OCI-LY7 (cell line): ENCODE results near the gene ZG16B. TPM values are rescaled to one million over a fixed set of nuclear protein-coding genes. Genes with fewer than 3 reads are reported as not detected.

Source experiments
- BruUV-seq: library from RNA; stranded (reverse); fragments of 400-500 nt; replicated peaks from 2 replicates; lab custom pipeline; 2021; lab: Mats Ljungman, UMichigan
- CTCF ChIA-PET: fragments of 300-600 bp; sonication (Branson Sonifier 250); formaldehyde crosslinking; loops from one replicate; lab custom pipeline; 2022; ENCODE audit warnings: antibody characterized with exemption; ENCODE audit not compliant: unreplicated experiment; lab: Charles Lee
- POLR2A ChIA-PET: fragments of 300-600 bp; sonication (Branson Sonifier 250); formaldehyde crosslinking; loops from one replicate; lab custom pipeline; 2022; ENCODE audit warnings: antibody characterized with exemption; lab: Charles Lee
- DNase-seq: peaks from one replicate; pipeline ENCODE4 v3.0.0-alpha.2; 2015; ENCODE audit warnings: low spot score
- H2AFZ ChIP-seq: fragments of 200-600 bp; sonication (generic), shearing (Covaris generic); 2 replicates; pipeline ENCODE4 v1.6.1; 2014; ENCODE audit warnings: mild to moderate bottlenecking, antibody characterized with exemption, low read length, moderate library complexity
- H3K27ac ChIP-seq: fragments of 200-600 bp; sonication (generic); 2 replicates; pipeline ENCODE4 v1.5.1; 2014; ENCODE audit warnings: mixed run types, low read depth, mild to moderate bottlenecking, moderate library complexity, low read length, inconsistent platforms; ENCODE audit not compliant: poor library complexity, severe bottlenecking
- H3K36me3 ChIP-seq: fragments of 200-600 bp; sonication (generic); 2 replicates; pipeline ENCODE4 v1.6.1; 2014; ENCODE audit warnings: mild to moderate bottlenecking, antibody characterized with exemption, low read length, moderate library complexity, mixed read lengths; ENCODE audit not compliant: insufficient read depth
- H3K4me1 ChIP-seq: fragments of 200-600 bp; sonication (generic); 2 replicates; pipeline ENCODE4 v1.5.1; 2014; ENCODE audit warnings: mild to moderate bottlenecking, low read length; ENCODE audit not compliant: insufficient read depth, poor library complexity, severe bottlenecking
- H3K4me2 ChIP-seq: fragments of 200-600 bp; sonication (generic); 2 replicates; pipeline ENCODE4 v1.6.1; 2014; ENCODE audit warnings: mild to moderate bottlenecking, low read length
- H3K4me3 ChIP-seq: fragments of 200-600 bp; sonication (generic); 2 replicates; pipeline ENCODE4 v1.5.1; 2014; ENCODE audit warnings: mild to moderate bottlenecking, low read depth, low read length; ENCODE audit not compliant: poor library complexity, severe bottlenecking
- H3K79me2 ChIP-seq: fragments of 200-600 bp; sonication (generic); 2 replicates; pipeline ENCODE4 v1.6.1; 2016; ENCODE audit warnings: low read depth, mild to moderate bottlenecking, low read length, moderate library complexity, mixed read lengths; ENCODE audit not compliant: insufficient read depth
- H3K9me2 ChIP-seq: fragments of 200-600 bp; sonication (generic); 2 replicates; pipeline ENCODE4 v1.6.1; 2016; ENCODE audit warnings: mild to moderate bottlenecking, low read length, mixed read lengths; ENCODE audit not compliant: insufficient read depth
- H3K9me3 ChIP-seq: fragments of 200-600 bp; sonication (generic); 2 replicates; pipeline ENCODE4 v1.6.1; 2014; ENCODE audit warnings: mild to moderate bottlenecking, mixed run types, low read length, mixed read lengths
- H4K20me1 ChIP-seq: fragments of 200-600 bp; sonication (generic); 2 replicates; pipeline ENCODE4 v1.6.1; 2014; ENCODE audit warnings: mild to moderate bottlenecking, antibody characterized with exemption, low read length, moderate library complexity, mixed read lengths; ENCODE audit not compliant: insufficient read depth
- EZH2phosphoT487 ChIP-seq: fragments of 200-600 bp; sonication (generic); IDR thresholded peaks from 2 replicates; pipeline ENCODE4 v1.6.1; 2018; ENCODE audit warnings: low read depth, borderline replicate concordance, mild to moderate bottlenecking, mixed run types, antibody characterized with exemption, low read length, moderate library complexity, mixed read lengths
- intact Hi-C: fragments of 100-400 bp; cut with micrococcal nuclease; formaldehyde crosslinking; loops from one replicate; pipeline ENCODE4 v1.10.0; 2022; ENCODE audit not compliant: unreplicated experiment
- total RNA-seq, 2 experiments: library from RNA; depleted of rRNA in 1 of 2; stranded (reverse); fragments of >200 nt in 1 of 2; shearing (Covaris generic) in 1 of 2; gene quantifications; 2 replicates each; pipeline ENCODE4 v1.2.3, GENCODE V29; 2014 to 2022
- TF ChIP-seq, protein P1 (sequence below): fragments of 200-600 bp; sonication (generic); conservative IDR thresholded peaks from 2 replicates; pipeline ENCODE4 v1.5.1; 2014; ENCODE audit warnings: mild to moderate bottlenecking, antibody characterized with exemption, low read length, moderate library complexity, mixed read lengths

Gene ZG16B
- total RNA-seq, 2 experiments from 2014 or later, result 2.5 to 4.0 TPM

DNA sequence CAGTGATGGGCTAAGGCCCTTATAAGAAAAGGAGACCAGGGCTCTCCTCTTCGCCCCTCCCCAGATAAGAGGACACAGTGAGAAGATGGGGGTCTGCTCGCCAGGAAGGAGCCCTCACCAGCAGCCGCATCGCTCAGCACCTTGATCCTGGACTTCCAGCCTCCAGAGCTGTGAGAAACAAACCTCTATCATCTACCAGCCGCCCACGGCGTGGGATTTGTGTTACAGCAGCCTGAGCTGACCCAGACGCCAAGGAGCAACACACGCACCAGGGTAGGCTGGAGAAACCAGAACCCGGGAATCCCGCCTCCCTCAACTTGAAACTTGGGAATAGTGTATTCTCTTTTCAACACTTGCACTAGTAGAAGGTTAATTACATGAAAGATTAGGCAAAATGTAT, 4.2 kb upstream of the ZG16B start:
- H3K9me2 ChIP-seq, result no peaks in the 10 kb centered on the region
- intact Hi-C loops, result no loop called here
- H3K36me3 ChIP-seq, result no peaks in the 10 kb centered on the region
- H3K4me1 ChIP-seq, result no peaks in the 10 kb centered on the region
- no peak overlapping the region for H3K4me3 ChIP-seq
- H3K4me2 ChIP-seq, result no peak overlapping the region
- no peak overlapping the region for H2AFZ ChIP-seq
- H3K9me3 ChIP-seq, result no peaks in the 10 kb centered on the region
- H3K79me2 ChIP-seq, result no peaks in the 10 kb centered on the region
- DNase-seq, result no peak
- ChIA-PET POLR2A (interaction anchor here (0.6 kb wide), 1 partner anchor 94 kb away, joined by 3 read pairs; no protein-coding TSS in a partner anchor), CTCF (no interaction called here)
- no peaks in the 10 kb centered on the region for H4K20me1 ChIP-seq
- no peak for TF ChIP-seq EZH2phosphoT487
- TF ChIP-seq, protein P1, sequence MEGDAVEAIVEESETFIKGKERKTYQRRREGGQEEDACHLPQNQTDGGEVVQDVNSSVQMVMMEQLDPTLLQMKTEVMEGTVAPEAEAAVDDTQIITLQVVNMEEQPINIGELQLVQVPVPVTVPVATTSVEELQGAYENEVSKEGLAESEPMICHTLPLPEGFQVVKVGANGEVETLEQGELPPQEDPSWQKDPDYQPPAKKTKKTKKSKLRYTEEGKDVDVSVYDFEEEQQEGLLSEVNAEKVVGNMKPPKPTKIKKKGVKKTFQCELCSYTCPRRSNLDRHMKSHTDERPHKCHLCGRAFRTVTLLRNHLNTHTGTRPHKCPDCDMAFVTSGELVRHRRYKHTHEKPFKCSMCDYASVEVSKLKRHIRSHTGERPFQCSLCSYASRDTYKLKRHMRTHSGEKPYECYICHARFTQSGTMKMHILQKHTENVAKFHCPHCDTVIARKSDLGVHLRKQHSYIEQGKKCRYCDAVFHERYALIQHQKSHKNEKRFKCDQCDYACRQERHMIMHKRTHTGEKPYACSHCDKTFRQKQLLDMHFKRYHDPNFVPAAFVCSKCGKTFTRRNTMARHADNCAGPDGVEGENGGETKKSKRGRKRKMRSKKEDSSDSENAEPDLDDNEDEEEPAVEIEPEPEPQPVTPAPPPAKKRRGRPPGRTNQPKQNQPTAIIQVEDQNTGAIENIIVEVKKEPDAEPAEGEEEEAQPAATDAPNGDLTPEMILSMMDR, result no peak
- H3K27ac ChIP-seq, result no peak overlapping the region
- BruUV-seq, result no TSS peak

DNA sequence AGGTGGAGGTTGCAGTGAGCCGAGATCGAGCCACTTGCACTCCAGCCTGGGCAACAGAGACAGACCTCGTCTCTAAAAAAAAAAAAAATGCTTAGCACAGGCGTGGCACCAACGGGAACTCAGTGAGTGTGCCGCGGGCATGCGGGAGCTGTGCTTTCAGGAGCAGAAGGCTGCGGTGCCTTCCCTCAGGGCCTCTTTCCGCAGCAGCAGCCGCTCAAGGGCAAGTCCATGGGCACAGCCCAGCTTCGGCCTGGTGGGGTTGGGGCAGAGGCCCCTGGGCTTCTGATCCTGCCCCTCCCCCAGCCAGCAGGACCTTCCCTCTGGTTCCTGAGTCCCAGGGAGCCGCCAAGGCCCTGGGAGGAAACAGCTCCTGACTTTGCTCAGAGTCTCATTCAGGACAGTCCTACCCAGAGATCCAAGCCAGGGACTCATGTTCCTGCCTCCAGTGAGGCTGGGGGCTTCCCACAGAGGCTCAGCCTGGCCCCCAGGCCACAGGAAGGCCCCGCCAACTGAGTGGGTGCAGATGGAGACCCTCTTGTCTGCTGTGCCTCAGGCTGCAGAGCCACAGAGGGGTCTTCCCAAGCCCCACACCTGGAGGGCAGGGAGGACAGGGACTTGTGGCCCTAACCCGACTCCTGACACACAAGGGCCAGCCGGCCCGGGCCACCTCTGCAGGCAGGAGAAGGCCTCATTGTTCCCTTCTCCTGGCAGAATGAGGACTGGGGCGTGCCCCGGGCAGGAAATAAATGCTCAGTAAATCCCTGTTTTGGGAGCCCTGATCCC, 3.3 kb upstream of the ZG16B start:
- Histone ChIP-seq H2AFZ (no peak overlapping the region), H3K9me3 (no peaks in the 10 kb centered on the region), H3K36me3 (no peaks in the 10 kb centered on the region), H3K4me1 (no peaks in the 10 kb centered on the region), H3K27ac (no peak overlapping the region), H3K79me2 (no peaks in the 10 kb centered on the region), H4K20me1 (no peaks in the 10 kb centered on the region), H3K4me2 (no peak overlapping the region), H3K9me2 (no peaks in the 10 kb centered on the region), H3K4me3 (no peak overlapping the region)
- no peak for DNase-seq
- TF ChIP-seq, protein P1, result no peak
- no peak for TF ChIP-seq EZH2phosphoT487
- intact Hi-C loops, result no loop called here
- POLR2A ChIA-PET, result interaction anchor here (0.6 kb wide), 1 partner anchor 93 kb away, joined by 3 read pairs; no protein-coding TSS in a partner anchor
- BruUV-seq, result no TSS peak
- CTCF ChIA-PET, result no interaction called here

DNA sequence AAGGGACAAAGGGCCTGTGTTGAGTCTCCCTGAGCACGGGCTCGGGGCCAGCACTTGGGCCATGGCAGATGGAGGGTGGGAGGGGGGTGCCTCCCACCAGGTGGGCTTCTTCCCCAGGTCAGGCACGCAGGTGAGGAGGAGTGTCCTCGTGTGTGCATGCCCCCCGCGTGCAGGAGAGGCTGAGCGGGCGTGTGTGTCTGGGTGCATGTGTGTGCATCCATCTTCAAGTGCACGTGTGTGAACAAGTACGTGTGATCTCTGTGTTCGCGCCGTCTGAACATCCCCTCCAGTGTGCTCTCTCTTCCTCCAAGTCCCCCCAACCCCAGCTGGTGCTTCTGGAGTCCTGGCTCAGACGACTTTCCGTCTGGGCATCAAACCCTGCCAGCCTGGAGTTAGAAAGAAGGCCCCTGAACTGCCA, 2.7 kb upstream of the ZG16B start:
- Histone ChIP-seq H3K9me3 (no peaks in the 10 kb centered on the region), H3K79me2 (no peaks in the 10 kb centered on the region), H4K20me1 (no peaks in the 10 kb centered on the region), H3K4me3 (no peak overlapping the region), H3K4me1 (no peaks in the 10 kb centered on the region), H3K4me2 (no peak overlapping the region), H2AFZ (no peak overlapping the region), H3K9me2 (no peaks in the 10 kb centered on the region), H3K36me3 (no peaks in the 10 kb centered on the region), H3K27ac (no peak overlapping the region)
- intact Hi-C loops, result no loop called here
- no TSS peak for BruUV-seq
- DNase-seq, result no peak
- ChIA-PET POLR2A (no interaction called here), CTCF (no interaction called here)
- TF ChIP-seq, protein P1, result no peak
- TF ChIP-seq EZH2phosphoT487, result no peak
